HG02763 (cell line): ENCODE data around the gene SPNS2.

ENCODE experiments used
- ATAC-seq: cut with Tn5 transposase; IDR thresholded peaks from one replicate; pipeline ENCODE4 v1.9.1; 2021; ENCODE audit warnings: mild to moderate bottlenecking, moderate library complexity; ENCODE audit not compliant: unreplicated experiment

SPNS2 gene

GRCh38 chr17:4584917-4585637, 86.4 kb downstream of the SPNS2 start:
- no peak for ATAC-seq

- ATAC-seq, result no peak
Observed at GRCh38 chr17:4585638-4585994, 86.9 kb downstream of the SPNS2 start.

- no peak for ATAC-seq
Observed at GRCh38 chr17:4586043-4586442, 87.4 kb downstream of the SPNS2 start.

- no peak for ATAC-seq
Observed at GRCh38 chr17:4587195-4587594, 88.5 kb downstream of the SPNS2 start.

- no peak for ATAC-seq
Observed at GRCh38 chr17:4587803-4588202, 89.1 kb downstream of the SPNS2 start.

GRCh38 chr17:4588391-4588790, 89.7 kb downstream of the SPNS2 start:
- no peak for ATAC-seq
